H1 (cell line): ENCODE data around the gene ZWILCH. TPM values are rescaled to one million over a fixed set of nuclear protein-coding genes. Genes with fewer than 3 reads are reported as not detected.

Source experiments
- CTCF ChIA-PET: fragments of 300-600 bp; sonication (Branson Sonifier 250); formaldehyde crosslinking; loops from one replicate; lab custom pipeline; 2021; ENCODE audit not compliant: partially characterized antibody; lab: Charles Lee
- POLR2A ChIA-PET: fragments of 300-600 bp; sonication (Branson Sonifier 250); formaldehyde crosslinking; loops from one replicate; lab custom pipeline; 2021; ENCODE audit warnings: inconsistent platforms; ENCODE audit not compliant: partially characterized antibody; lab: Charles Lee
- DNase-seq, 2 experiments: peaks; one replicate each; pipeline versions ENCODE4 v3.0.0 to v3.0.0-alpha.2; 2010 to 2022; ENCODE audit warnings: low spot score in 2 of 2, low read depth in 1 of 2, mixed read lengths in 1 of 2
- FAIRE-seq: peaks from 2 replicates; lab custom pipeline; 2011; peaks lifted over from hg19 to GRCh38; lab: Jason Lieb, UNC
- H2AFZ ChIP-seq: 2 replicates; pipeline ENCODE4 v1.8.1; 2012; ENCODE audit warnings: low read length, inconsistent platforms
- H2AK5ac ChIP-seq: 2 replicates; pipeline ENCODE4 v1.6.1; 2013; ENCODE audit warnings: low read depth, low read length
- H2BK120ac ChIP-seq: replicated peaks from 2 replicates; pipeline ENCODE3; 2013; ENCODE audit warnings: low read depth, low read length, inconsistent platforms
- H2BK12ac ChIP-seq: 2 replicates; pipeline ENCODE4 v1.6.1; 2013; ENCODE audit warnings: low read depth, low read length
- H2BK15ac ChIP-seq: 2 replicates; pipeline ENCODE4 v1.6.1; 2013; ENCODE audit warnings: low read length
- H2BK20ac ChIP-seq: 2 replicates; pipeline ENCODE4 v1.6.1; 2013; ENCODE audit warnings: low read length
- H2BK5ac ChIP-seq: 2 replicates; pipeline ENCODE4 v1.6.1; 2013; ENCODE audit warnings: low read depth, low read length
- H3K14ac ChIP-seq: 2 replicates; pipeline ENCODE4 v1.6.1; 2013; ENCODE audit warnings: inconsistent platforms; ENCODE audit not compliant: insufficient read length
- H3K18ac ChIP-seq: 2 replicates; pipeline ENCODE4 v1.6.1; 2013; ENCODE audit warnings: low read length; ENCODE audit errors: extremely low read depth
- H3K23ac ChIP-seq: 2 replicates; pipeline ENCODE4 v1.6.1; 2013; ENCODE audit warnings: inconsistent platforms; ENCODE audit not compliant: insufficient read length
- H3K23me2 ChIP-seq: 2 replicates; pipeline ENCODE4 v1.6.1; 2013; ENCODE audit warnings: low read depth, low read length
- H3K27ac ChIP-seq: 2 replicates; pipeline ENCODE4 v1.6.1; 2011; ENCODE audit warnings: low read depth, low read length, inconsistent platforms
- H3K27me3 ChIP-seq, 4 experiments: replicated peaks in 1 of 4; 1 replicate in 1 of 4; 2 replicates in 3 of 4; pipeline versions ENCODE4 v1.6.1 to v1.8.1; 2011 to 2013; ENCODE audit warnings: low read length in 3 of 4, mild to moderate bottlenecking in 3 of 4, inconsistent platforms in 2 of 4, mixed read lengths in 2 of 4, moderate library complexity in 1 of 4; ENCODE audit not compliant: control insufficient read depth in 3 of 4, insufficient read depth in 3 of 4; ENCODE audit errors: extremely low read depth in 1 of 4
- H3K36me3 ChIP-seq, 4 experiments: 2 replicates each; pipeline versions ENCODE4 v1.6.1 to v1.8.1; 2011 to 2013; ENCODE audit warnings: mild to moderate bottlenecking in 4 of 4, low read length in 3 of 4, moderate library complexity in 2 of 4, control low read depth in 1 of 4, inconsistent platforms in 1 of 4; ENCODE audit not compliant: insufficient read depth in 4 of 4, control insufficient read depth in 2 of 4
- H3K4ac ChIP-seq: replicated peaks from 2 replicates; pipeline ENCODE3; 2013; ENCODE audit warnings: low read length, low read depth, mixed read lengths, inconsistent platforms; ENCODE audit not compliant: insufficient read length
- H3K4me1 ChIP-seq, 4 experiments: replicated peaks in 1 of 4; 1 replicate in 1 of 4; 2 replicates in 3 of 4; pipeline versions ENCODE4 v1.6.1 to v1.8.1; 2011 to 2013; ENCODE audit warnings: low read length in 3 of 4, inconsistent platforms in 2 of 4, mixed read lengths in 1 of 4; ENCODE audit not compliant: insufficient read depth in 4 of 4, control insufficient read depth in 3 of 4
- H3K4me2 ChIP-seq, 2 experiments: 2 replicates each; pipeline versions ENCODE4 v1.6.1 to v1.8.1; 2011 to 2013; ENCODE audit warnings: low read depth in 2 of 2, low read length in 2 of 2, control low read depth in 1 of 2, inconsistent platforms in 1 of 2, mild to moderate bottlenecking in 1 of 2; ENCODE audit not compliant: insufficient read depth in 1 of 2
- H3K4me3 ChIP-seq, 4 experiments: fragments of 200-600, 300-600 bp in 1 of 4; sonication (generic), shearing (Covaris generic), sonication (Bioruptor Twin) in 1 of 4; 2 replicates each; pipeline versions ENCODE4 v1.5.1 to v1.8.1; 2011 to 2016; ENCODE audit warnings: low read length in 4 of 4, low read depth in 3 of 4, control low read depth in 2 of 4, inconsistent platforms in 2 of 4, mild to moderate bottlenecking in 2 of 4, mixed read lengths in 1 of 4, moderate library complexity in 1 of 4; ENCODE audit not compliant: insufficient read depth in 2 of 4; ENCODE audit errors: extremely low read depth in 1 of 4
- H3K56ac ChIP-seq: replicated peaks from 2 replicates; pipeline ENCODE3; 2013; ENCODE audit warnings: low read depth, mild to moderate bottlenecking, mixed read lengths, low read length, inconsistent platforms; ENCODE audit not compliant: insufficient read length
- H3K79me1 ChIP-seq: 2 replicates; pipeline ENCODE4 v1.6.1; 2013; ENCODE audit warnings: low read depth, low read length, control low read depth
- H3K79me2 ChIP-seq, 2 experiments: 2 replicates each; pipeline versions ENCODE4 v1.6.1 to v1.8.1; 2012 to 2013; ENCODE audit warnings: low read length in 2 of 2, mild to moderate bottlenecking in 2 of 2, inconsistent platforms in 1 of 2; ENCODE audit not compliant: insufficient read depth in 2 of 2, control insufficient read depth in 1 of 2
- H3K9ac ChIP-seq, 4 experiments: replicated peaks in 1 of 4; 1 replicate in 1 of 4; 2 replicates in 3 of 4; pipeline versions ENCODE4 v1.6.1 to v1.8.1; 2011 to 2013; ENCODE audit warnings: low read depth in 3 of 4, low read length in 3 of 4, control low read depth in 2 of 4, mild to moderate bottlenecking in 2 of 4, moderate library complexity in 2 of 4, inconsistent platforms in 1 of 4; ENCODE audit errors: extremely low read depth in 1 of 4
- H3K9me3 ChIP-seq, 2 experiments: 2 replicates each; pipeline versions ENCODE4 v1.6.1 to v1.8.1; 2012 to 2013; ENCODE audit warnings: mild to moderate bottlenecking in 2 of 2, moderate library complexity in 2 of 2, control low read depth in 1 of 2, inconsistent platforms in 1 of 2, low read depth in 1 of 2, low read length in 1 of 2, mixed read lengths in 1 of 2; ENCODE audit not compliant: insufficient read depth in 2 of 2
- H4K20me1 ChIP-seq, 2 experiments: replicated peaks in 1 of 2; 2 replicates each; pipeline versions ENCODE3 to v1.8.1; 2011 to 2013; ENCODE audit warnings: inconsistent platforms in 2 of 2, low read length in 2 of 2, mild to moderate bottlenecking in 1 of 2; ENCODE audit not compliant: insufficient read depth in 2 of 2, control insufficient read depth in 1 of 2
- H4K5ac ChIP-seq: 2 replicates; pipeline ENCODE4 v1.6.1; 2013; ENCODE audit warnings: low read length, low read depth, mixed read lengths, inconsistent platforms; ENCODE audit not compliant: insufficient read length
- H4K8ac ChIP-seq: 2 replicates; pipeline ENCODE4 v1.8.0; 2013; ENCODE audit warnings: mild to moderate bottlenecking, moderate library complexity, low read length, inconsistent platforms; ENCODE audit not compliant: insufficient read depth; ENCODE audit errors: extremely low read depth
- H4K91ac ChIP-seq: replicated peaks from 2 replicates; pipeline ENCODE3; 2013; ENCODE audit warnings: low read length, mixed read lengths, inconsistent platforms; ENCODE audit not compliant: insufficient read length
- CBX5 ChIP-seq: fragments of 300-800, 300-1000 bp; sonication (generic); IDR thresholded peaks from 2 replicates; pipeline ENCODE4 v1.7.1; 2016; ENCODE audit warnings: antibody characterized with exemption, low read length, low read depth
- CEBPB ChIP-seq: IDR thresholded peaks from 2 replicates; pipeline ENCODE4 v1.6.1; 2012; ENCODE audit warnings: low read depth, low read length
- CHD1 ChIP-seq: IDR thresholded peaks from 2 replicates; pipeline ENCODE4 v1.6.1; 2012; ENCODE audit warnings: low read depth, low read length, improper control_type of control experiment
- CHD2 ChIP-seq: IDR thresholded peaks from 2 replicates; pipeline ENCODE4 v1.6.1; 2012; ENCODE audit warnings: low read length, improper control_type of control experiment
- CTBP2 ChIP-seq: IDR thresholded peaks from 2 replicates; pipeline ENCODE4 v1.7.0; 2011; ENCODE audit warnings: borderline replicate concordance, mild to moderate bottlenecking, moderate library complexity, mixed read lengths, low read length; ENCODE audit not compliant: insufficient read depth, insufficient read length
- EGR1 ChIP-seq: IDR thresholded peaks from 2 replicates; pipeline ENCODE4 v1.6.1; 2011; ENCODE audit warnings: low read depth, low read length, borderline replicate concordance
- FOSL1 ChIP-seq: IDR thresholded peaks from 2 replicates; pipeline ENCODE4 v1.6.1; 2011; ENCODE audit warnings: mild to moderate bottlenecking, low read depth, low read length, moderate library complexity; ENCODE audit not compliant: insufficient read depth
- KDM5A ChIP-seq: fragments of 200-600 bp; IDR thresholded peaks from 2 replicates; pipeline ENCODE4 v1.7.1; 2012; ENCODE audit warnings: mild to moderate bottlenecking, low read length, inconsistent platforms, mixed read lengths
- NRF1 ChIP-seq: IDR thresholded peaks from 2 replicates; pipeline ENCODE4 v1.6.1; 2011; ENCODE audit warnings: mild to moderate bottlenecking, low read depth, low read length, improper control_type of control experiment
- POLR2A ChIP-seq, 2 experiments: IDR thresholded peaks; 1 replicate in 1 of 2; 2 replicates in 1 of 2; pipeline ENCODE4 v1.6.1; 2011; ENCODE audit warnings: low read depth in 2 of 2, low read length in 2 of 2, mild to moderate bottlenecking in 2 of 2; ENCODE audit errors: control extremely low read depth in 1 of 2
- SIX5 ChIP-seq: IDR thresholded peaks from 2 replicates; pipeline ENCODE4 v1.6.1; 2011; ENCODE audit warnings: mild to moderate bottlenecking, low read depth, low read length
- SUZ12 ChIP-seq: fragments of 200-600 bp; sonication (generic); IDR thresholded peaks from 2 replicates; pipeline ENCODE4 v1.6.1; 2012; ENCODE audit warnings: mild to moderate bottlenecking, inconsistent platforms, low read length, moderate library complexity, mixed read lengths
- TAF1 ChIP-seq: IDR thresholded peaks from 2 replicates; pipeline ENCODE4 v1.6.1; 2011; ENCODE audit warnings: mild to moderate bottlenecking, low read depth, low read length
- TCF12 ChIP-seq: IDR thresholded peaks from 2 replicates; pipeline ENCODE4 v1.6.1; 2011; ENCODE audit warnings: low read depth, mild to moderate bottlenecking, low read length
- YY1 ChIP-seq: IDR thresholded peaks from 2 replicates; pipeline ENCODE4 v1.6.1; 2011; ENCODE audit warnings: low read depth, mild to moderate bottlenecking, low read length
- ZNF274 ChIP-seq: IDR thresholded peaks from 2 replicates; pipeline ENCODE4 v1.7.0; 2012; ENCODE audit warnings: low read length, borderline replicate concordance; ENCODE audit errors: extremely low read depth
- WGBS, 2 experiments: shearing (Covaris generic) in 1 of 2; methylation state at CpG; one replicate each; pipeline versions ENCODE4 v1.1.6 to v1.1.7; 2013 to 2015; ENCODE audit warnings: low lambda C conversion rate in 2 of 2, mixed read lengths in 2 of 2, inconsistent platforms in 1 of 2, low coverage in 1 of 2, missing lambda C conversion rate in 1 of 2; ENCODE audit not compliant: insufficient replicate concordance in 2 of 2, insufficient coverage in 1 of 2, insufficient read length in 1 of 2; ENCODE audit errors: extremely low coverage in 1 of 2, missing lambda C conversion rate in 1 of 2; 5-methylcytosine and 5-hydroxymethylcytosine counted together
- polyA plus RNA-seq, 7 experiments: library from polyadenylated mRNA; depleted of rRNA in 3 of 7; stranded (reverse) in 5 of 7; unstranded in 2 of 7; fragments of >200 nt in 5 of 7; fragments of 200-250 nt in 2 of 7; gene quantifications; 1 replicate in 5 of 7; 2 replicates in 1 of 7; 4 replicates in 1 of 7; pipeline versions ENCODE4 v1.2.1 to v1.2.3, GENCODE V29; 2011 to 2013; ENCODE audit warnings: missing spikeins in 2 of 7, mixed read lengths in 2 of 7
- total RNA-seq: library from RNA; stranded (reverse); fragmentation: NEBNext Ultra II Directional; extraction: Animal tissue kit (Norgen Biotek cat#: 25700); gene quantifications from 2 replicates; pipeline ENCODE4 v1.2.1, GENCODE V29; 2021

Gene ZWILCH
- total and polyA plus RNA-seq, 2 of the 8 experiments (the other 6 are each of a cell fraction or from before 2014, with no cell fraction given): 18.1 to 61.5 TPM

DNA sequence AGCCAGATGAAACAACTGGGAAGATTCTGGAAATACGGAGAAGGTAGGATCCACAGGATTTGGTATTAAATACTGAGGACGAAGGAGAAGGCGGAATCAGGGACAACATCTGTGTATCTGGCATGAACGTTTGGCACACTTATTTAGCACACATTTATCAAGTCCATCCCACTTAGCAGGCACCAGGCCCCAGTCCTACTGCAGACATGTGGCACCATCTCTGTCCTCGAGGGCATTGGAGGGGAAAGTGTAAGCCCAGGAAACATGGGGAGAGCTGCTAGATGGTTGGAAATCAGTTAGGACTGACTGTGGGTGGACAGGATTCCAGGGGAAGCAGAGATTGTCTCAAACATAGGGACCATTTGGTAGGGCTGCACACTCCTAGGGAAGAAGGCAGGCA, 89.7 kb downstream of the ZWILCH start:
- WGBS, 2 experiments: 89% methylated on average over 5 of the region's 5 CpGs; no CpG with 5 or more reads in 1 of the 2 experiments
- TF ChIP-seq NRF1: no peak
- TF ChIP-seq POLR2A (IDR thresholded peaks at IDR 0.05; ENCODE audit: control extremely low read depth in 1 of 2, low read depth in 2 of 2, low read length in 2 of 2): no peak
- no peak for TF ChIP-seq CEBPB
- TF ChIP-seq KDM5A: no peak
- no peak for TF ChIP-seq CHD1
- no peak for TF ChIP-seq SIX5
- no peak for TF ChIP-seq CHD2
- TF ChIP-seq ZNF274: no peak
- TF ChIP-seq CBX5: no peak
- TF ChIP-seq CTBP2: no peak
- TF ChIP-seq YY1: no peak
- no peak for TF ChIP-seq FOSL1
- no peak for TF ChIP-seq EGR1
- TF ChIP-seq SUZ12: no peak
- TF ChIP-seq TCF12: no peak
- no peak for TF ChIP-seq TAF1

More for the DNA sequence above, 89.7 kb downstream of the ZWILCH start:
- Histone ChIP-seq H3K4me3 (no peak overlapping the region), H2AFZ (peak overlapping the region; percentile 45; the same call in 1 of the 2 replicates), H4K5ac (no peak overlapping the region), H3K14ac (no peak overlapping the region), H4K91ac (no peak overlapping the region), H3K9me3 (no peaks in the 10 kb centered on the region), H3K27ac (no peak overlapping the region), H3K79me1 (no peaks in the 10 kb centered on the region), H3K4ac (no peak overlapping the region), H2BK120ac (no peak overlapping the region), H3K4me1 (no peaks in the 10 kb centered on the region), H4K8ac (no peak overlapping the region), H3K18ac (no peak overlapping the region), H3K27me3 (no peaks in the 10 kb centered on the region), H4K20me1 (no peaks in the 10 kb centered on the region), H3K79me2 (no peaks in the 10 kb centered on the region), H3K23ac (no peak overlapping the region), H3K4me2 (no peak overlapping the region), H3K56ac (no peak overlapping the region), H3K36me3 (no peaks in the 10 kb centered on the region), H2BK12ac (peak overlapping the region; percentile 55; the same call in 1 of the 2 replicates), H3K23me2 (no peaks in the 10 kb centered on the region; the same call in 1 of the 2 replicates), H3K9ac (no peak overlapping the region), H2BK15ac (no peak overlapping the region), H2BK5ac (no peak overlapping the region), H2AK5ac (no peak overlapping the region), H2BK20ac (0 out of 2 replicates have a peak overlapping the region, but pooled peaks have one; percentile 40)
- POLR2A ChIA-PET: no interaction called here
- CTCF ChIA-PET: interaction anchor here (0.9 to 2.1 kb wide), 5 partner anchors 10 to 312 kb away, joined by 3 to 7 read pairs (median 4); partner anchors contain the start of gene LCTL
- DNase-seq: no peak
- FAIRE-seq: no peak
